Measurements from ENCODE around the gene SEC11A.
"Not testable (repeated sequence)": the region's sequence is repeated elsewhere in the genome, so short reads cannot be mapped to it uniquely, and the experiment has no call there.

Gene SEC11A

DNA sequence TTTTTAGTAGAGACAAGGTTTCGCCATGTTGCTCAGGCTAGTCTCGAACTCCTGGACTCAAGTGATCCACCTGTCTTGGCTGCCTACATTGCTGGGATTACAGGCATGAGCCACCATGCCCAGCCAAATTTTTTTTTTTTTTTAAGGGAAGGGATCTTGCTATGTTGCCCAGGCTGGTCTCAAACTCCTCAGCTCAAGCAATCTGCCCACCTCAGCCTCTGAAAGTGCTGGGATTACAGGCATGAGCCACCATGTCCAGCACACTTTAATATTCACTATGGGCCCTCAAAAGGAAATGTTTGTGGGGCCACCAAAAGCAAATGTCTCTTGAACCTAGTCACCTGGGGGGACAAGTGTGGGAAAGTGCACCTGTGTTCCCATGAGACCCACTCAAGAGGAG is 73.3 kb downstream of the SEC11A start:
- not testable (repeated sequence) for DNase-seq (ENCODE audit: low read depth in 2 of 2)

- not testable (repeated sequence) for DNase-seq (ENCODE audit: low read depth in 2 of 2)
These were observed 74.1 kb downstream of the SEC11A start for GRCh38 chr15:84641871-84642270.

- no peak for DNase-seq (ENCODE audit: low read depth in 2 of 2)
These were observed 77.8 kb downstream of the SEC11A start for GRCh38 chr15:84638103-84638502.

- no peak for DNase-seq (ENCODE audit: low read depth in 2 of 2)
These were observed 81.6 kb downstream of the SEC11A start for GRCh38 chr15:84634228-84634837.

- peak in 1 of 2 donors; percentile 34 for DNase-seq (ENCODE audit: low read depth in 2 of 2)
These were observed 82.4 kb downstream of the SEC11A start for GRCh38 chr15:84633311-84634227.

GRCh38 chr15:84631706-84632272 is 84.2 kb downstream of the SEC11A start:
- DNase-seq (ENCODE audit: low read depth in 2 of 2) = no peak

GRCh38 chr15:84629033-84629432 is 86.9 kb downstream of the SEC11A start:
- DNase-seq (ENCODE audit: low read depth in 2 of 2) = no peak

DNA sequence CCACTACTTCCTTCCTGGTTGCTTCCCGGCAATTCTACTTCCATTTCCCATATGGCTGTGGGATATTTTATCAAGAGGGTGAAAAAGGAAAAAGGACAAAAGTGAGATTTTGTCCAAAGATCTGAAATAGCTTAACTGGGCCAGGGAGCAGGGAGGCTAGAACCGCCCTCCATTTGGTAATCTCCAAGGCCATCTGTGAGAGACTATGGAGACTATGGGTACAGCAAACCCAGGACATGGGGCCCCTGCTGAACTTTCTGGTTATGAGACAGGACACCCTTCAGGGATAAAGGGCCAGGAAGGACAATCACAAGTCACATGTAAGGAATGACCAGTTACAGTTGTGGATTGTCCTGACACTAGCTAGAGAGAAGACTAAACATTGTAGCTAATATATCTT is 90.8 kb downstream of the SEC11A start:
- no peak for DNase-seq (ENCODE audit: low read depth in 2 of 2)

- no peak for DNase-seq (ENCODE audit: low read depth in 2 of 2)
These were observed 91.6 kb downstream of the SEC11A start for GRCh38 chr15:84624359-84624758.

DNA sequence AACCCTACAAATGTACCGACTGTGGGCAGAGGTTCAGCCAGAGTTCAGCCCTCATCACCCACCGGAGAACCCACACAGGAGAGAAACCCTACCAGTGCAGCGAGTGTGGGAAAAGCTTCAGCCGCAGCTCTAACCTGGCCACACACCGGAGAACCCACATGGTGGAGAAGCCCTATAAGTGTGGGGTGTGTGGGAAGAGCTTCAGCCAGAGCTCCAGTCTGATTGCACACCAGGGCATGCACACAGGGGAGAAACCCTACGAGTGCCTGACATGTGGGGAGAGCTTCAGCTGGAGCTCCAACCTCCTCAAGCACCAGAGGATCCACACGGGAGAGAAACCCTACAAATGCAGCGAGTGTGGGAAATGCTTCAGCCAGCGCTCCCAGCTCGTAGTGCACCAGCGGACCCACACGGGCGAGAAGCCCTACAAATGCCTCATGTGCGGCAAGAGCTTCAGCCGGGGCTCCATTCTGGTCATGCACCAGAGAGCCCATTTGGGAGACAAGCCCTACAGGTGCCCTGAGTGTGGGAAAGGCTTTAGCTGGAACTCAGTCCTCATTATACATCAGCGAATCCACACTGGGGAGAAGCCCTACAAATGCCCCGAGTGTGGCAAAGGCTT is 94.5 kb downstream of the SEC11A start:
- DNase-seq (ENCODE audit: low read depth in 2 of 2) = no peak

DNA sequence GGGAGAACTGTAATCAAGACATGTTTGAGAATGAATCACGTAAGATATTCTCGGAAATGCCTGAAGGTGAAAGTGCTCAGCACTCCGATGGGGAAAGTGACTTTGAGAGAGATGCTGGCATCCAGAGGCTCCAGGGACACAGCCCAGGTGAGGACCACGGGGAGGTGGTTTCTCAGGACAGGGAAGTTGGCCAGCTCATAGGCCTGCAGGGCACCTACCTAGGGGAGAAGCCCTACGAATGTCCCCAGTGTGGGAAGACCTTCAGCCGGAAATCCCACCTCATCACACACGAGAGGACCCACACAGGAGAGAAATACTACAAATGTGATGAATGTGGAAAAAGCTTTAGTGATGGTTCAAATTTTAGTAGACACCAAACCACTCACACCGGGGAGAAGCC is 95.3 kb downstream of the SEC11A start:
- DNase-seq (ENCODE audit: low read depth in 2 of 2) = no peak
